Stimulated activated CD4-positive, alpha-beta T cell treated with anti-CD3 and anti-CD28 coated beads, TNF-alpha, amount 100 ng/mL, for 1 hour (primary cell): ENCODE results near the gene SEC14L2.
A peak's percentile ranks its signal among the peaks of the same experiment; 100 is the strongest.

Experiments
- DNase-seq, 3 donors: peaks; one replicate each; pipeline ENCODE4 v3.0.0-alpha.2; 2020; ENCODE audit warnings: low read depth in 3 of 3, low spot score in 1 of 3

The SEC14L2 gene

DNA sequence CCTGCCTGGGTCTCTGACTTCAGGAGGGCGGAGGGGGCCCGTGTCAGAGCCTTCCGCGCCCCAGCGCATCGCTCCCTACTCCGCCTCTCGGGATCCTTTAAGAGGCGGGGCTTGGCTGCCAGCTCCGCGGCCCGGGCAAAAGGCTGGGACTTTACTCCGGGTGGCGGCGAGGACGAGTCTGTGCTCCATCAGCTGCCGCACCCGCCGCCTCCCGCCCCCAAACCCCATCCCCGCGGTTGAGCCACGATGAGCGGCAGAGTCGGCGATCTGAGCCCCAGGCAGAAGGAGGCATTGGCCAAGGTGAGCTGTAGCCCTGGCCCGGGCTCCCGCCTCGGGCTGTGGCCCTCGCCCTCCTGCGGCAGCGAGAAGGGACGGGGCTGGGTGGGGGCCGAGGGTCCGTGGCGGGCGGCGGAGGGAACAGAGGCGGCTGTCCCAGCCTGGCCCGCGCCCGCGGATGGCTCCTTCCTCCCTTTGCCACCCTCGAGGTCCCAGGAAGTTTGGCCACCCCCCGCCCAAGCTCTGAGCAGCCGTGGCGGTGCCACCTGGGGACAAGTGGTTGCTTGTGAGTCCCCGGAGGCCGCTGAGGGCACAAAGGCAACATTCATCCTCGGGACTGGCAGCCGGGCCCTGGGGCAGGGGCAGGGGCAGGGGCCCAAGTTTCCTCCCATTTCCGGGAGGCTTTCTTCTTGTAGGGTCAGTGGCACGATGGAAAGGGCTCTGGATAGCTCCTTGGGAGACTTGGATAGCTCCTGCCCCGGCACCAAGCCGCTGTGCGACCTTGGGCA, at the start of gene SEC14L2:
Gene SEC14L2 (plus strand): TSS at position 148 of the 785 bp plus-strand sequence. CDS start 99 bp downstream, at position 247.
- peak; percentile 12 to 53 (median 24) for DNase-seq

DNA sequence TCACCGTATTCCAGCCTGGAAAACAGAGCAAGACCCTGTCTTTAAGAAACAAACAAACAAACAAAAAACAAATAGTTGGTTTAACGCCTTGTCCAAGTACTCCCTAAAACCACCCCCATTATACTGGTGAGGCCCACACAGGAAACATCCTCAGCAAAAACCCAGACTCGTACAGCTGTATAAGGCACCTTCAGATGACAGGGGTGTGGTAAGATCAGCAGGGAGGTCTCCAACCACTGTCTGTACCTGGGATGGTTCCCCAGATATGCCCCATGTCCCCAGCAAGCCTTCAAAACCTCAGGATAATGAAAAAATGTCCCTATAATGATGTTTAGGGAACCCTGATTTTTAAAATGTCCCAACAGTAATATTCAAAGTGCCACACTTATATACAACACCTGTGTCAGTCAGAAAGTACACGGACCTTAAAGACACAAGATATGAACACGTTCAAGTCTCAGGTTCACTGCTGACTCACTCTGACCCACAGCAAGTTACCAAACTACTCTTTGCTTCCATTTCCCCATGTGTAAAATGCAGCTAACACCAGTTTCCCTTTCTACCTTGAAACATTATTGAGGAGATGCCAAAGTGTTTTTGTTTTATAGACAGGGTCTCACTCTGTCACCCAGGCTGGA, 49.4 kb upstream of the SEC14L2 start:
- DNase-seq = no peak

GRCh38 chr22:30348404-30348803, 48.4 kb upstream of the SEC14L2 start:
- no peak for DNase-seq

- DNase-seq = no peak
Observed at GRCh38 chr22:30348809-30349208, 48.0 kb upstream of the SEC14L2 start.

GRCh38 chr22:30351226-30351625, 45.6 kb upstream of the SEC14L2 start:
- DNase-seq = no peak

DNA sequence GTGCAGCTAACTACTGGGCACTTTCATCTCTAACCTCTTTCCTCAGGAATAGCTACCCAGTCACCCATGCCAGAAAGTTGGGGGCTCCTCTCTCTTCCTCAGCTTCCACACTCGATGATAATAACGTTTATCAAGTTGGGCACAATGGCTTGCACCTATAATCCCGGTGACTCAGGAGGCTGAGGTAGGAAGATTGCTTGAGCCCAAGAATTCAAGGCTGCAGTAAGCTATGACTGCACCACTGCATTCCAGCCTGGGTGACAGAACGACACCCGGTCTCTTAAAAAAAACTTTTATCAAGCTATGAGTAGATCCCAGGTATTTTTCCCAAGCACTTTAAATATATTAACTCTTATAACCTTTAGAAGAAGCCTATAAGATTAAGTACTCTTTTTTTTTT, 42.2 kb upstream of the SEC14L2 start:
- DNase-seq = no peak

DNA sequence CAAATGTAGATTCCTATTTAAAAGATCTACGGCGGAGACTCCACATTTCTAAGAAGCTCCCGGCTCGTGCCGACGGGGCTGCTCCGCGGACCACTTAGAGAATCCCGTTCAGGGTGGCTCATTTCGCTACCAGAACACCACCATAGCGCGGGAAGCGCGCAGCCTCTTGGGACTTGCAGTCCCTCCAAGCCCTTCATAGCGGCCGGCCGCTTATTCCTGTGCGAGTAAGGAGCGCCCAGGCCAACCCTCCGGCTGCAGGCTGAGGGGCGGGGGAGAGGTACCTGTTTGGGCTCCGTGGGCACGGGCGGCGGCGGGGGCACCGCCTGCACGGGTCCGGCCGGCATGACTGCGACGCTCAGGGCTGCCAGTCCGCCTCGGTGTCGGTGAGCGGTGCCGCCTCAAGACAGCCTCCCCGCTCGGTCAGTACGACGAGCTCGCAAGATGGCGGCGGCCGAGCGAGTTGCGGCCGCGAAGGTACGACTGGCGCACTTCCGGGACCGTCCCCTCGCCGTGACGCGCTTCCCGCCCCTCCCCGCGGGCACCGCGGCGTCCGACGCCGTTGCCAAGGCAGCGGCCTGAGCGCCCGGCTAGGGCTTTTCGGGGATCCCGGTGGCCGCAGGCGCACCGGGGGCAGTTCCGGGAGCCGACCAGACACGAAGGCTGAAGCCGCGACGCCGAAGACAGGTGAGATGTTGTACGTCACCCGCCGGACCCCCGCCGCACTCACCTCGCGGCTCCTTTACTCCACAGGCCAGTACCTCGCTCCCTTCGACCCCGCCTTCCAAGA, 40.2 kb upstream of the SEC14L2 start, which contains the start of the genes CCDC157 and SF3A1:
Gene CCDC157 (plus strand): TSS at position 559 of the 787 bp plus-strand sequence. CDS start 8,994 bp downstream, outside the sequence.
Gene SF3A1 (minus strand): TSS at position 446 of the 787 bp plus-strand sequence. CDS start 102 bp downstream, at position 344.
- peak; percentile 61 to 76 (median 64) for DNase-seq

- DNase-seq = no peak
Observed at GRCh38 chr22:30357236-30357570, 39.6 kb upstream of the SEC14L2 start.

GRCh38 chr22:30357650-30358215, 39.1 kb upstream of the SEC14L2 start:
- DNase-seq = no peak

DNA sequence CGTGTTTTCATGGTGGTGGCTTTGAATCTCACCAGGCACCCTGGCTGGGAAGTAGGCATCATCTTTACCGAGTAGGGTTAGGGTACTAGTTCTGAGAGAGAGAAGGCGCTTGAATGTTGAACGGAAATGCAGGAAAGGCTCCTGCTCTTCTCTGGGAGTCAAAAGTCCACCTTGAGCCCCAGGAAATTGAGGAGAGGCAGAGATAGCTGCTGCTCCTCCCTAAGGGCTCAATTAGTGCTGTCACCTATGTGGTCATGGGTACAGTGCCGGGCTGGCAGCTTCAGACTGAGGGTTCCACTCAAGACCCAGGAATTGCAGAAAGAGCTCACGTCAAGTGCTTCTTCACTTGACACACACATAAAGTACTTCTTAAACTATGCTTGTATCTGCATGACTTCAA, 38.3 kb upstream of the SEC14L2 start:
- no peak for DNase-seq

GRCh38 chr22:30361916-30362650, 34.7 kb upstream of the SEC14L2 start:
- DNase-seq = no peak

DNA sequence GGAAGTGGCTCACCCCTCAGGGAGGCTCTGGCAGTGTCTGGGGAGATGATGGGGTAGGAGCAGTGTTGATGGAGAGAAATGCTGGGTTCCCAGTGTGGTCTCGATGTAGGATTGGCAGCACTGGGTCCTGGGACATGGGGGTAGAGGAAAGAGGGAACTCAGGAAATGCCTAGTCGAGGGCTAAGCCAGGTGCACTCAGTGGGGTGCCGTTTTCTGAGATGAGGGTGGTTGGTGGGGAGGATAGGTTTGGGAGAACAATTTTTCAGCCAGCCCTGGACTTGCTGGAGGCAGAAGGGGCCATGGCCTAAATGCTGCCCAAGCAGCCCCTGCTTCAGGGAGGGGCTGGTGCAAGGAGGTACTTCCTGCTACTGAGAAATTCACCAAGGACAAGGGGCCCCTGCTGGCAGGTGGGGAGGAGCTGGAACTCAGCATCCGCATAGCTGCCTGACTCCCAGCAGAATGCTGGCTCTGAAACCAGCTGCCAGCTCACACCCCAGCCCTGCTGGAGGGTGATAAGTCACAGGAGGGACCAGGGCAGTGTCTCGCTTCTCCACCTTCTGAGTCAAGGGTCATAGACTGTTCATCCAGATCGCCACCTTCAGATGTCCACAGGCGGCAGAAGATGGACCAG, 34.1 kb upstream of the SEC14L2 start:
- DNase-seq = no peak

DNA sequence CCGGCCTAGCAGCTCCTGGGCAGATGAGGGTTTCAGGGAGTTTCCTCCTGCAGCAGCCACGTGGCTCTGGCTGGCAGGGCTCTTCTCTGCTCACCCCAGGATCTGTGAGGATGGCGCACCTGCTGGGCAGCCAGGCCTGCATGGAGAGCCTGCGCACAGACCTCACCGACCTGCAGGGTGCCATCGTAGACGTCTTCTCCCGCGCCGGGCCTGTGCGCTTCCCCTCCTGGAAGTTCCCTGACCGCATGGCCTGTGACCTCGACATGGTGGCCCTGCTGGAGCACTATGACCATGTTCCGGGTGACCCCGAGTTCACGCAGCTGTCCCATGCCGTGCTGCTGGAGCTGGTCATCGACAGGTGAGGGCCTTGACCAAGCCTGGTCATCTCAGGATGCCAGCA, 30.9 kb upstream of the SEC14L2 start:
- no peak for DNase-seq

GRCh38 chr22:30368420-30368819, 28.4 kb upstream of the SEC14L2 start:
- no peak for DNase-seq

DNA sequence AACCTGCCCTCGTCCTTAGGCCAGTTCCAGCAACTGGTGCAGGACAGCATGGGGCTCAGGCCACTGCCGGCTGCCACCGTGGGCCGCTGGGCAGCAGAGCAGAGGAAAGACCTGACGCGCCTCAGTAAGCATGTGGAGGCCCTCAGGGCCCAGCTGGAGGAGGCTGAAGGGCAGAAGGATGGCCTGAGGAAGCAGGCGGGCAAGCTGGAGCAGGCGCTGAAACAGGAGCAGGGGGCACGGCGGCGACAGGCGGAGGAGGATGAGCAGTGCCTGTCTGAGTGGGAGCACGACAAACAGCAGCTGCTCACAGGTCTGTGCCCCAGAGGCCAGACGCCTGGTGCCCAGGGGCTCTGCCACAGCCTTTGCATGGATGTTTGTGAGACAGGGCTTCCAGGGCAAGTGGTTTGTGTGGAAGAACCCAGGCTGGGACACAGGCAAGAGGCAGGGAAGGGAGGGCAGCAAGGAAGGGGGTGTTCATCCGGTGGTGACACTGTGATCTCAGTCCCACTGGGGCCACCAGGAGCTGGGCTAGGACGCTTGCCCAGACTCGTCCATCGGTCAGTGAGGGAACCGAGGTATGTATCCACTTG, 26.1 kb upstream of the SEC14L2 start:
- DNase-seq = no peak

DNA sequence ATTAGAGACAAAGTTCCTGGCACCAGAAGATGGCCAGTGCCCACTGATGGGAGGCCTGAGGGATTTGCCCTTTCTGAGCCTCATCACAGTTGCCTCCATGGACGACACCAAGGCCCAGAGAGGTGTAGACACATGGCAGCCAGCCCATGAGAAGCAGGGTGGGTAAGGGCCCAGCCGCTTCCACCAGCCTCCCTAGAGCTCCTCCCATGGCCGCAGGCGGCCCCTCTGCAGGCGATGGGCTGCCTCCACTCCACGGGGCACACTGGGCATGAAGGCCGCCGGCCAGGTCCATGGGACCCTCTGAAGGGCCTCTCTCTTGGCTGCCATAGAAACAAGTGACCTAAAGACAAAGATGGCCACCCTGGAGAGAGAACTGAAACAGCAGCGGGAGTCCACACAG, 25.5 kb upstream of the SEC14L2 start:
- DNase-seq = no peak

DNA sequence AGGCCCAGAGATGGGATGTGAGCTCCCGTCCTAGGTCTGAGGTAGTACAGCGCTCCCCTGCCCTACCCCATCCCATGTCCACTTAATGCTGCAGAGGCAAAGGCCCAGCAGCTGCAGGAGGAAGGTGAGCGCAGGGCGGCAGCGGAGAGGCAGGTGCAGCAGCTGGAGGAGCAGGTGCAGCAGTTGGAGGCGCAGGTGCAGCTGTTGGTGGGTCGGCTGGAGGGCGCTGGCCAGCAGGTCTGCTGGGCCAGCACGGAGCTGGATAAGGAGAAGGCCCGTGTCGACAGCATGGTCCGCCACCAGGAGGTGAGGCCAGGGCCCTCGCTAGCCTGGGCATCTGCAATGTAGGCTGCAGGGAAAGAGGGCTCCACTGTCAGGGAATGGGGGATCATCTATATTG, 24.8 kb upstream of the SEC14L2 start:
- no peak for DNase-seq

- DNase-seq = no peak
Observed at GRCh38 chr22:30372915-30373314, 23.9 kb upstream of the SEC14L2 start.

- no peak for DNase-seq
Observed at GRCh38 chr22:30373331-30374325, 23.2 kb upstream of the SEC14L2 start.
